GM12865 (cell line): Measurements from ENCODE around the gene DCN.

Source experiments
- DNase-seq: peaks from one replicate; pipeline ENCODE4 v3.0.0; 2010; ENCODE audit warnings: low read depth
- H3K4me3 ChIP-seq: 2 replicates; pipeline ENCODE4 v1.5.1; 2011; ENCODE audit warnings: mild to moderate bottlenecking, low read depth, low read length, control low read depth
- CTCF ChIP-seq: IDR thresholded peaks from 2 replicates; pipeline ENCODE4 v1.5.1; 2011; ENCODE audit warnings: low read length, control low read depth, low read depth, inconsistent platforms; ENCODE audit not compliant: insufficient read depth; ENCODE audit errors: missing control alignments

Gene DCN

GRCh38 chr12:91091916-91092715 lies 90.5 kb downstream of the DCN start:
- no peak overlapping the region for H3K4me3 ChIP-seq
- no peak for DNase-seq
- no peak for TF ChIP-seq CTCF
